Measurements from ENCODE around the gene ITGB1. TPM values are rescaled to one million over a fixed set of nuclear protein-coding genes. Genes with fewer than 3 reads are reported as not detected.
A peak's percentile ranks its signal among the peaks of the same experiment; 100 is the strongest.
"Not testable (repeated sequence)": the region's sequence is repeated elsewhere in the genome, so short reads cannot be mapped to it uniquely, and the experiment has no call there.

ITGB1 gene
- total RNA-seq, 1 donor from 2014 or later: 307 TPM

- peaks cover 19% of the 10 kb centered on the region for H3K4me1 Mint-ChIP-seq
- peaks cover 25% of the 10 kb centered on the region for H3K36me3 Mint-ChIP-seq
- no peak overlapping the region for H3K4me3 Mint-ChIP-seq
- no peak for DNase-seq (ENCODE audit: low spot score in 2 of 2, unreplicated experiment in 2 of 2)
- no peaks in the 10 kb centered on the region for H3K9me3 Mint-ChIP-seq
- no peaks in the 10 kb centered on the region for H3K27me3 Mint-ChIP-seq (ENCODE audit: low read depth)
- no peak for TF ChIP-seq CTCF (IDR thresholded peaks at IDR 0.05; ENCODE audit: unreplicated experiment)
- no peak overlapping the region for H3K27ac Mint-ChIP-seq
These were observed 52.6 kb downstream of the ITGB1 start for GRCh38 chr10:32905466-32905865.

GRCh38 chr10:32901815-32902214, 56.2 kb downstream of the ITGB1 start:
- no peak overlapping the region for H3K4me3 Mint-ChIP-seq
- no peaks in the 10 kb centered on the region for H3K9me3 Mint-ChIP-seq
- no peak for TF ChIP-seq CTCF (IDR thresholded peaks at IDR 0.05; ENCODE audit: unreplicated experiment)
- H3K36me3 Mint-ChIP-seq: peaks cover 33% of the 10 kb centered on the region
- no peak for DNase-seq (ENCODE audit: low spot score in 2 of 2, unreplicated experiment in 2 of 2)
- H3K27me3 Mint-ChIP-seq (ENCODE audit: low read depth): no peaks in the 10 kb centered on the region
- no peak overlapping the region for H3K27ac Mint-ChIP-seq
- no peaks in the 10 kb centered on the region for H3K4me1 Mint-ChIP-seq

- H3K9me3 Mint-ChIP-seq; DNase-seq (ENCODE audit: low spot score in 2 of 2, unreplicated experiment in 2 of 2); H3K4me3 Mint-ChIP-seq; H3K4me1 Mint-ChIP-seq; H3K27me3 Mint-ChIP-seq (ENCODE audit: low read depth): not testable (repeated sequence)
- Mint-ChIP-seq H3K27ac (peak overlapping the region; percentile 82), H3K36me3 (peaks cover 23% of the 10 kb centered on the region)
These were observed 62.6 kb downstream of the ITGB1 start for GRCh38 chr10:32895200-32895968.

- H3K4me1 Mint-ChIP-seq: peaks cover 9% of the 10 kb centered on the region
- TF ChIP-seq CTCF (IDR thresholded peaks at IDR 0.05; ENCODE audit: unreplicated experiment): no peak
- H3K4me3 Mint-ChIP-seq: no peak overlapping the region
- H3K9me3 Mint-ChIP-seq: no peaks in the 10 kb centered on the region
- no peak for DNase-seq (ENCODE audit: low spot score in 2 of 2, unreplicated experiment in 2 of 2)
- H3K36me3 Mint-ChIP-seq: peaks cover 22% of the 10 kb centered on the region
- no peak overlapping the region for H3K27ac Mint-ChIP-seq
- H3K27me3 Mint-ChIP-seq (ENCODE audit: low read depth): no peaks in the 10 kb centered on the region
These were observed 63.9 kb downstream of the ITGB1 start for GRCh38 chr10:32893916-32894664.

GRCh38 chr10:32893434-32893833, 64.6 kb downstream of the ITGB1 start:
- no peak for DNase-seq (ENCODE audit: low spot score in 2 of 2, unreplicated experiment in 2 of 2)
- H3K27me3 Mint-ChIP-seq (ENCODE audit: low read depth): no peaks in the 10 kb centered on the region
- no peak overlapping the region for H3K4me3 Mint-ChIP-seq
- H3K9me3 Mint-ChIP-seq: no peaks in the 10 kb centered on the region
- peaks cover 13% of the 10 kb centered on the region for H3K4me1 Mint-ChIP-seq
- H3K27ac Mint-ChIP-seq: no peak overlapping the region
- peaks cover 20% of the 10 kb centered on the region for H3K36me3 Mint-ChIP-seq
- TF ChIP-seq CTCF (IDR thresholded peaks at IDR 0.05; ENCODE audit: unreplicated experiment): no peak

GRCh38 chr10:32891261-32891660, 66.8 kb downstream of the ITGB1 start:
- H3K36me3 Mint-ChIP-seq: peaks cover 2% of the 10 kb centered on the region
- no peak for TF ChIP-seq CTCF (IDR thresholded peaks at IDR 0.05; ENCODE audit: unreplicated experiment)
- DNase-seq (ENCODE audit: low spot score in 2 of 2, unreplicated experiment in 2 of 2): no peak
- no peaks in the 10 kb centered on the region for H3K27me3 Mint-ChIP-seq (ENCODE audit: low read depth)
- H3K4me3 Mint-ChIP-seq: no peak overlapping the region
- peaks cover 18% of the 10 kb centered on the region for H3K4me1 Mint-ChIP-seq
- no peak overlapping the region for H3K27ac Mint-ChIP-seq
- no peaks in the 10 kb centered on the region for H3K9me3 Mint-ChIP-seq

Measured in mesothelial cell of epicardium (in vitro differentiated cells).